ENCODE results near the gene CARD8.
A peak's percentile ranks its signal among the peaks of the same experiment; 100 is the strongest.
"Not testable (repeated sequence)": the region's sequence is repeated elsewhere in the genome, so short reads cannot be mapped to it uniquely, and the experiment has no call there.

The CARD8 gene

DNA sequence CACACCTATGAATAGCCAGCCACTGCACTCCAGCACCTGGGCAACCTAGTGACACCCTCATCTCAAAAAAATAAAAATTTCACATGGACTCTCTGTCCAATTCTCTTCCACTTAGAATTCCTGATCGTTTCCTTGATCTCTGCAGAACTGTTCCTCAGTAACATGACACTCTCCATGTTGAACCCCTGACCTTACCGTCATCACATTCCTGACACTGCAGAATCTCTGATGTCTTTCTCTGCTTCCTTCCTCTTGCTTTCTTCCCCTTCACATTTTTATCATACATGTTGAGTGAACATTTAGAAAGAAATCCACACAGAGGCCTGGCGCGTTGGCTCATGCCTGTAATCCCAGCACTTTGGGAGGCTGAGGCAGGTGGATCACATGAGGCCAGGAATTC lies 29.2 kb upstream of the CARD8 start:
- H3K4me1 Mint-ChIP-seq = no peaks in the 10 kb centered on the region
- no peak overlapping the region for H3K4me3 Mint-ChIP-seq
- H3K36me3 Mint-ChIP-seq = peaks cover 24 to 27% of the 10 kb centered on the region in 2 donors
- H3K27ac Mint-ChIP-seq = no peak overlapping the region
- ATAC-seq (replicated peaks) = no peak
- DNase-seq = no peak
- peaks cover 0 to 4% of the 10 kb centered on the region in 2 donors for H3K9me3 Mint-ChIP-seq
- H3K27me3 Mint-ChIP-seq = no peaks in the 10 kb centered on the region

DNA sequence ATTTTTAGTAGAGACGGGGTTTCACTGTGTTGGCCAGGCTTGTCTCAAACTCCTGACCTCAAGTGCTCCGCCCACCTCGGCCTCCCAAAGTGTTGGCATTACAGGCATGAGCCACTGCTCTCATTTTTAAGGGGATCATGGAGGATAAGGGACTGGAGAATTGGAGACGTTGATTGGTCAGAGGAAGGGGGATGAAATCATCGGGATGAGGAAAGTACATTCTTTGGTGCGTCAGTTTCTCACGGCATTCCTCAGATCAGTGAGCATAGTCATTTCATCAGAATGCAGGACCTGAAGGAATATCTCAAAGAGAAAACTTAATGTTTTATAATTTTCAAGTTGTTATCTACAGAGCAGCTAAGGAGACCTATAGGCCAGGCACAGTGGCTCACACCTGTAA lies 28.2 kb upstream of the CARD8 start:
- peaks cover 0 to 4% of the 10 kb centered on the region in 2 donors for H3K9me3 Mint-ChIP-seq
- H3K27ac Mint-ChIP-seq = no peak overlapping the region
- no peak for ATAC-seq (replicated peaks)
- no peak overlapping the region for H3K4me3 Mint-ChIP-seq
- H3K36me3 Mint-ChIP-seq = peaks cover 24 to 27% of the 10 kb centered on the region in 2 donors
- DNase-seq = no peak
- H3K4me1 Mint-ChIP-seq = peaks cover 0 to 4% of the 10 kb centered on the region in 2 donors
- H3K27me3 Mint-ChIP-seq = no peaks in the 10 kb centered on the region

DNA sequence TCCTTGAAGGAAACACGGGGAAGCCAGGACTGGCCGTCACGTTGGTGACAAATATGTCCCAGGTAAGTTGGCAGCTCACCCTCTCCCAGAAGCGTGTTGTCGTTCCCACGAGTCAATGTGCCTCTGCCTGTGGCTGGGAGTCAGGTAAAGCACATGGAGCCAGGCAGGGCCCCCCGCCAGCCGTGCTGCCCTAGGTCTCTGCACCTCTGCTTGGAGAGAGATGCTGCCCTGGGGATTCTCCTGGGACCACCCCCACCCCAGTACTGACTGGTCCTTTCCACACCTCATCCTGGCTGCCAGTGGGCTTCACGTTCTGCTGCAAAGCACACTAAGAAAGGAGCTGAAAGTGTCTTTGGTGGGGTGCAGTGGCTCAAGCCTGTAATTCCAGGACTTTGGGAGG lies 24.0 kb upstream of the CARD8 start:
- Mint-ChIP-seq H3K4me1 (peaks cover 0 to 5% of the 10 kb centered on the region in 2 donors), H3K36me3 (peaks cover 9% of the 10 kb centered on the region in 2 donors), H3K27ac (no peak overlapping the region), H3K27me3 (no peaks in the 10 kb centered on the region), H3K4me3 (no peak overlapping the region), H3K9me3 (no peaks in the 10 kb centered on the region)
- no peak for ATAC-seq (replicated peaks)
- no peak for DNase-seq

DNA sequence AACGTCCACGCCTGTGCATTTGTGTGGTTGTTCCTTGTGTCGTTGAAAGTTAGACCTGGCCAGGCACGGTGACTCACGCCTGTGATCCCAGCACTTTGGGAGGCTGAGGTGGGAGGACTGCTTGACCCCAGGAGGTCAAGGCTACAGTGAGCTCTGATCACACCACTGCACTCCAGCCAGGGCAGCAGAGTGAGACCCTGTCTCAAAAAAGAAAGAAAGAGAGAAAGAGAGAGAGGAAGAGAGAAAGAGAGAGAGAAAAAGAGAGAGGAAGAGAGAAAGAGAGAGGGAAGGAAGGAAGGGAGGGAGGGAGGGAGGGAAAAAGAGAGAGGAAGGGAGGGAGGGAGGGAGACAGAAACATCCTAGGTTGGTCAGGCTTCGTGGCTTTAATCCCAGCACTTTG lies 19.2 kb upstream of the CARD8 start:
- peaks cover 10 to 23% of the 10 kb centered on the region in 2 donors for H3K4me1 Mint-ChIP-seq
- no peaks in the 10 kb centered on the region for H3K9me3 Mint-ChIP-seq
- H3K27ac Mint-ChIP-seq = no peak overlapping the region
- peaks cover 0 to under 1% of the 10 kb centered on the region in 2 donors for H3K27me3 Mint-ChIP-seq
- H3K4me3 Mint-ChIP-seq = no peak overlapping the region
- no peak for ATAC-seq (replicated peaks)
- no peaks in the 10 kb centered on the region for H3K36me3 Mint-ChIP-seq
- no peak for DNase-seq

DNA sequence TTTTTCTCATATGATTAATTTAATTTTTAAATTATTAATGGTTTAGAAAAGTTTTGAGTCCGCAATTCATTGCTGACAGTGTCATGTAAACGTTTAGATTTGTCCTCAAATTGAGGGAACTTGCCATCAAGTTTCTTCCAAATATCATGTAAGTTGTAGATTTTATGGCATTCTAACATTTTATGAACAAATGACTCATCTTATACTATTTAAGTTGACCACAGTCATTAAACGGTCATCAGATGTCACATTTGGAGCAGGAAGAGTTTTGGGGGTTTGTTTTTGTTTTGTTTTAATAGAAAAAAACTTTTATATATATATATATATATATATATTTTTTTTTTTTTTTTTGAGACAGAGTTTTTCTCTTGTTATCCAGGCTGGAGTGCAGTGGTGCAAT lies 18.5 kb upstream of the CARD8 start:
- no peak for ATAC-seq (replicated peaks)
- peaks cover 0 to 4% of the 10 kb centered on the region in 2 donors for H3K27me3 Mint-ChIP-seq
- no peak overlapping the region for H3K4me3 Mint-ChIP-seq
- no peaks in the 10 kb centered on the region for H3K36me3 Mint-ChIP-seq
- DNase-seq = no peak
- H3K9me3 Mint-ChIP-seq = no peaks in the 10 kb centered on the region
- no peak overlapping the region for H3K27ac Mint-ChIP-seq
- peaks cover 9 to 24% of the 10 kb centered on the region in 2 donors for H3K4me1 Mint-ChIP-seq

DNA sequence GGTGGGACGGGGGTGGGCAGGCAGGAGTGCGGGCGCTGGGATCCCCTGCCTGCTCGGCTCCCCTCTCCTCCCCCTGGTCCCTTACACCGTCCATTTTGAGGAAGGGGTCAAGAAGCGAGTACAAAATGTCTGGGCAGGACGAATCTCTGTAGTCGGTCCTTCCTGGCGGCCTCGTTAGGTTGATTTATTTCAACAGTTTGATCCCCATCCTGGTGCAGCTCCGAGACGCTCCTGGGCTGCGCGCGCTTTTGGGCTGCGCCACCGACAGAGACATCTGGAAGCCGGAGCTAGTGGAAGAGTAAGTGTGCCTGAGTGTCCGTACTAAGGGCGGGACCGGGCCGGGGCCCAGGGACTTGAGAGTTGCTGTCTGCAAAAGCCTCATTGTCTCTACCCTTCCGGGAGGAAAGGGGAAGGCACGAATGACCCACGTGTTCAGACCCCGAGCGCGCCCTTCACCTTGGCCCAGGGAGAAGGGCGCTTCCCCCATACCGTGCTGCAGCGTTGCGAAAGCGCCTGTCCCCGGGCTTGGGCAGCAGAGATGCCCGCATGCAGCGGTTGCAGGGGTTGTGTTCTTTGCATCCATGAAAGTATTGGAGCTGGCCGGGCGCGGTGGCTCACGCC lies 15.9 kb upstream of the CARD8 start:
- Mint-ChIP-seq H3K36me3 (no peaks in the 10 kb centered on the region), H3K27ac (peak overlapping the region; percentile 90), H3K27me3 (peaks cover 0 to 4% of the 10 kb centered on the region in 2 donors), H3K4me3 (peak overlapping the region; percentile 84 to 92), H3K4me1 (peaks cover 10 to 31% of the 10 kb centered on the region in 2 donors), H3K9me3 (no peaks in the 10 kb centered on the region)
- peak; percentile 44 for DNase-seq
- ATAC-seq (replicated peaks) = peak; percentile 79 to 82

DNA sequence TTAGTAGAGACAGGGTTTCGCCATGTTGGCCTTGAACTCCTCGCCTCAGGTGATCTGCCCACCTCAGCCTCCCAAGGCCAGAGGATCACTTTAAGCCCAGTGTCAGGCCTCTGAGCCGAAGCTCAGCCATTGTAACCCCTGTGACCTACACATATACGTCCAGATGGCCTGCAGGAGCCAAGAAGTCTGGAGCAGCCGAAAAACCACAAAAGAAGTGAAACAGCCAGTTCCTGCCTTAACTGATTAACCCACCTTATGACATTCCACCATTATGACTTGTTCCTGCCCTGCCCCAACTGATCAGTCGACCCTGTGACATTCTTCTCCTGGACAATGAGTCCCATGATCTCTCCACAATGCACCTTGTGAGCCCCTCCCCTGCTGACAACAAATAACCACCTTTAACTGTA lies 13.9 kb upstream of the CARD8 start:
- DNase-seq; ATAC-seq (replicated peaks); H3K27ac Mint-ChIP-seq; H3K27me3 Mint-ChIP-seq; H3K9me3 Mint-ChIP-seq; H3K36me3 Mint-ChIP-seq: not testable (repeated sequence)
- peak overlapping the region in 1 of 2 donors; percentile 41 for H3K4me3 Mint-ChIP-seq
- peaks cover 10 to 31% of the 10 kb centered on the region in 2 donors for H3K4me1 Mint-ChIP-seq

DNA sequence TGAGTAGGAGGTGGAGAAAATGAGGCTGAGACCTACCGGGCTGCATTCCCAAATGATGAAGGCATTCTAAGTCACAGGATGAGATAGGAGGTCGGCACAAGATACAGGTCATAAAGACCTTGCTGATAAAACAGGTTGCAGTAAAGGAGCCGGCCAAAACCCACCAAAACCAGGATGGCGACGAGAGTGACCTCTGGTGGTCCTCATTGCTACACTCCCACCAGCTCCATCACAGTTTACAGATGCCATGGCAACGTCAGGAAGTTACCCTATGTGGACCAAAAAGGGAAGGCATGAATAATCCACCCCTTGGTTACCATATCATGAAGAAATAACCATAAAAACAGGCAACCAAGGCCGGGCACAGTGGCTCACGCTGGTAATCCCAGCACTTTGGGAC lies 9.6 kb upstream of the CARD8 start:
- H3K36me3 Mint-ChIP-seq; DNase-seq; ATAC-seq (replicated peaks); H3K27ac Mint-ChIP-seq; H3K4me3 Mint-ChIP-seq; H3K27me3 Mint-ChIP-seq; H3K9me3 Mint-ChIP-seq: not testable (repeated sequence)
- H3K4me1 Mint-ChIP-seq = peaks cover 6 to 12% of the 10 kb centered on the region in 2 donors

DNA sequence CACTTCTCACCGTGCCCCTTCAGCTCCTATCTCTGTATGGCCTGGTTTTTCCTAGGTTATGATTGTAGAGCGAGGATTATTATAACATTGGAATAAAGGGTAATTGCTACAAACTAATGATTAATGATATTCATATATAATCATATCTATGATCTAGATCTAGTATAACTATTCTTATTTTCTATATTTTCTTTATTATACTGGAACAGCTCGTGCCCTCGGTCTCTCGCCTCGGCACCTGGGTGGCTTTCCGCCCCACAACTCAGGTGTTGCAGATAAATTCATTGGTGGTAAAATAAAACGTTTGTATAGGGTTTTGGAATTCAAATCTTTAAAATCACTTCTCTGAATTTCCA lies 4.6 kb upstream of the CARD8 start:
- not testable (repeated sequence) for H3K9me3 Mint-ChIP-seq; ATAC-seq (replicated peaks); H3K27me3 Mint-ChIP-seq; DNase-seq; H3K36me3 Mint-ChIP-seq
- peaks cover 8 to 22% of the 10 kb centered on the region in 2 donors for H3K4me1 Mint-ChIP-seq
- peak overlapping the region; percentile 96 for H3K27ac Mint-ChIP-seq
- H3K4me3 Mint-ChIP-seq = peak overlapping the region; percentile 84 to 87

DNA sequence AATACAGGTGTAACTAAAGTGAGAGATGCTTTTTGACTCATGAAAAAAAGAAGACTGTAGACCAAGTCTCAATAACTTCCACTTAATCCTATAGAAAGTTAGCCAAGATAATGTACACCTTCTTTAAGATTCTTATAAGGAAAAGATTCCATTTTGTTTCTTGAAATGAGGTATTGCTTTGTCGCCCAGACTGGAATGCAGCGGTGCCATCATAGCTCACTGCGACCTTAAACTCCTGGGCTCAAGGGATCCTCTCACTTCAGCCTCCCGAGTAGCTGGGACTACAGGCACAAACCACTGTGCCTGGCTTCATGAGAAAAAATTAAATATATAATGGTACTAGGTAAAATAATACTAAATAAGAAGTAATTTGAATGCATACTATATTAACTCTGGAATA lies 3.3 kb upstream of the CARD8 start:
- H3K27me3 Mint-ChIP-seq; H3K27ac Mint-ChIP-seq; H3K9me3 Mint-ChIP-seq; ATAC-seq (replicated peaks); DNase-seq; H3K36me3 Mint-ChIP-seq: not testable (repeated sequence)
- peaks cover 13 to 32% of the 10 kb centered on the region in 2 donors for H3K4me1 Mint-ChIP-seq
- peak overlapping the region in 1 of 2 donors; percentile 37 for H3K4me3 Mint-ChIP-seq

DNA sequence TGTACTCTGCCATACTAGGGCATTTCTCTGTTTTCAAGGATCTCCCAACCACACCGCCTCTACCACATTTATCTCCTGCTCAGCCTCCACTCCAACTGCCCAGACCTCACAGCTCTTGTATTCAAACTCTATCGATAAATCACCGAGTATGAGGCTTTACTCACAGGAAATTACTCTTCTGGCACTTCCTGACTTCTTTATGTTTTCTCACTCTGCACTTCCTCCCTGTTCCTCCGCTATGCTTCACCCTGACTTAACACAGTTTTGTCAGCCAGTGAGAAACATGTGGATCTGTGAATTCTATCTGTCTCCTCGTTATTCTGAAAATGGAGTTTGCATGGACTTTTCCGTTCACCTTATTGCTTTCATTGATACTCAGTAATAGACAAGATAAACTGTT lies 2.6 kb upstream of the CARD8 start:
- peak overlapping the region; percentile 94 for H3K27ac Mint-ChIP-seq
- peaks cover 0 to 4% of the 10 kb centered on the region in 2 donors for H3K36me3 Mint-ChIP-seq
- ATAC-seq (replicated peaks) (no peak), DNase-seq (no peak)
- H3K4me3 Mint-ChIP-seq = peak overlapping the region; percentile 83 to 85
- no peaks in the 10 kb centered on the region for H3K27me3 Mint-ChIP-seq
- H3K9me3 Mint-ChIP-seq = no peaks in the 10 kb centered on the region
- H3K4me1 Mint-ChIP-seq = peaks cover 15 to 33% of the 10 kb centered on the region in 2 donors

DNA sequence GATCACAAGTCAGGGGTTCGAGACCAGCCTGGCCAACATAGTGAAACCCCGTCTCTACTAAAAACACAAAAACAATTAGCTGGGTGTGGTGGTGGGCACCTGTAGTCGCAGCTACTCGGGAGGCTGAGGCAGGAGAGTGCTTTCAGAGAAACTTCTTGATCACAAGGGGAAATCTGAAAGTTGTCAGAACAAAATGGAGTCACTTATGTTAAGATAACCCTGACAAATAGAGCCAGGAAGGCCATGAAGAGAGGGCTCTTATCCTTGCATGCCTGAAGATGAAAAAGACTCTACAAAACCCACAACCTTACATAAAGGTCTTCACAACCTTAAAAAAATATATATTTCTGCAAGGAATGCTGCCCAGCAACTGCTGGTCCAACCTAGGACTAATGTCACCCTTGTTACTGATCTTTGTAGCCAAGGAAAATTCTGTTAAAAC lies 1.2 kb downstream of the CARD8 start:
- H3K27me3 Mint-ChIP-seq = no peaks in the 10 kb centered on the region
- ATAC-seq (replicated peaks) (no peak), DNase-seq (no peak)
- H3K27ac Mint-ChIP-seq = peak overlapping the region; percentile 65
- H3K9me3 Mint-ChIP-seq = no peaks in the 10 kb centered on the region
- peaks cover 20 to 57% of the 10 kb centered on the region in 2 donors for H3K4me1 Mint-ChIP-seq
- H3K4me3 Mint-ChIP-seq = peak overlapping the region; percentile 51 to 73
- H3K36me3 Mint-ChIP-seq = peaks cover under 1 to 4% of the 10 kb centered on the region in 2 donors

DNA sequence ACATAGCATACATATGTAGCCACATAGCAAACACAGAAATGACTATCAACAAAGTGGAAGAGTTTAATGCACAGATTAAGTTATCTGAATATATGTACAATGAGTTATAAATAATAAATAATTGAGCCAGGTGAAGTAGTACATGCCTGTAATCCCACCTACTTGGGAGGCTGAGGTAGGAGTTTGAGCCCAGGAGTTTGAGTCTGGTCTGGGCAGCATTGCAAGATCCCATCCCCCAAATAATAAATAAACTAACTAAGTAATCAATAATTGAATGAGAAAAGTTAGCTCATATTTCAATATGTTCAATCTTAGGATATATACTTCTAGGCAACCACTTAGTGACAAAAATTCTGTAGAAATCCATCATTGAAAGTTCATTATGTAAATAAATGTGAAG lies 1.7 kb downstream of the CARD8 start:
- Mint-ChIP-seq H3K27me3 (no peaks in the 10 kb centered on the region), H3K4me1 (peaks cover 20 to 55% of the 10 kb centered on the region in 2 donors), H3K36me3 (peaks cover 3 to 7% of the 10 kb centered on the region in 2 donors), H3K4me3 (peak overlapping the region in 1 of 2 donors; percentile 51), H3K27ac (no peak overlapping the region), H3K9me3 (no peaks in the 10 kb centered on the region)
- ATAC-seq (replicated peaks) = no peak
- no peak for DNase-seq

DNA sequence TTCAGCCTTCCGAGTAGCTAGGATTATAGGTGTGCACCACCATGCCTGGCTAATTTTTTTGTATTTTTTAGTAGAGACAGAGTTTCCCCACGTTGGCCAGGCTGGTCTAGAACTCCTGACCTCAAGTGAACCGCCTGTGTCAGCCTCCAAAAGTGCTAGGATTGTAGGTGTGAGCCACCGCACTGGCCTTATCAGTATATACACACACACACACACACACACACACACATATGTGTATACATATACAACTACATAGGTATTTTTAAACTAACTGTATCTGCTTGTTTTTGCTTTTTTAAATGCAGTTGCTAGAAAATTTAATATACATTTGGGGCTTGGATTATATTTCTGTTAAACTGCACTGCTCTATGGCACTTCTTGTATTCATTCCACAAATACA lies 3.1 kb downstream of the CARD8 start:
- Mint-ChIP-seq H3K36me3 (peaks cover 3 to 8% of the 10 kb centered on the region in 2 donors), H3K27ac (no peak overlapping the region), H3K4me3 (no peak overlapping the region), H3K27me3 (no peaks in the 10 kb centered on the region), H3K9me3 (no peaks in the 10 kb centered on the region), H3K4me1 (peaks cover 16 to 48% of the 10 kb centered on the region in 2 donors)
- ATAC-seq (replicated peaks) (no peak), DNase-seq (no peak)

DNA sequence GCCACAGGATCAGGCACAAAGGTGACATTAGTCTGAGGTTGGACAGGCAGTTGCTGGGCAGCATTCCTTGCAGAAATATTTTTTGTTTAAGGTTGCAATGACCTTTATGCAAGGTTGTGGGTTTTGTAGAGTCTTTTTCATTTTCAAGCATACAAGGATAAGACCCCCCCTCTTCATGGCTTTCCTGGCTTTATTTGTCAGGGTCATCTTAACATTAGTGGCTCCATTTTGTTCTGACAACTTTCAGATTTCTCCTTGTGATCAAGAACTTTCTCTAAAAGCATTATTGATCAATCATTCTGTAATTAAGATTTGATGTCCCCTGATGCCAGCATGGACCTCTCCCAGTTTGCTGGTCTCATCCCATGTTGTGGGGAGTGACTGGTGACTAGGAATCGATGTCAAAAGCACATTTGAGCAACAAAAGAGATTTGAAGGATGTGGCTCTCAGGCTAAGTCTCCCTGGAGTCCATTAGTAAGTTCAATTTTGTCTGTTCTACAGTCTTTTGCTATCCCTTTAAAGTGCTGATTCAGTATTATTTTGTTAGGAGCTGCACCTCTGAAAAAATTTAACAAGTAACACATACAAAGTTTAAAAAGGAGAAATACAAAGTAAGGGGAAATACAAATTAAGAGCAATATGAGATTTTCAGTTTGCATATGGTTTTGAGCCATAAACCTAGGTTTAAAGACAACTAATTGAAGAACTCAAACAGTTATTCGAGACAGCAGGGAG lies 5.3 kb downstream of the CARD8 start:
- ATAC-seq (replicated peaks) = no peak
- Mint-ChIP-seq H3K4me1 (peaks cover 17 to 48% of the 10 kb centered on the region in 2 donors), H3K27me3 (no peaks in the 10 kb centered on the region), H3K9me3 (no peaks in the 10 kb centered on the region), H3K4me3 (peak overlapping the region in 1 of 2 donors; percentile 25), H3K27ac (peak overlapping the region; percentile 73), H3K36me3 (peaks cover 11 to 14% of the 10 kb centered on the region in 2 donors)
- DNase-seq = no peak

All from stimulated activated naive B cell treated with anti-CD40 and anti-IgM and Interleukin-4, amounts not matched to agents 10 μg/mL and 1 μg/mL and 100 μg/mL, for 72 hours (primary cell).